ENCODE results near the gene NR3C1. TPM values are rescaled to one million over a fixed set of nuclear protein-coding genes. Genes with fewer than 3 reads are reported as not detected.

The NR3C1 gene
- total RNA-seq, 1 experiment from 2014 or later: 16.0 TPM

DNA sequence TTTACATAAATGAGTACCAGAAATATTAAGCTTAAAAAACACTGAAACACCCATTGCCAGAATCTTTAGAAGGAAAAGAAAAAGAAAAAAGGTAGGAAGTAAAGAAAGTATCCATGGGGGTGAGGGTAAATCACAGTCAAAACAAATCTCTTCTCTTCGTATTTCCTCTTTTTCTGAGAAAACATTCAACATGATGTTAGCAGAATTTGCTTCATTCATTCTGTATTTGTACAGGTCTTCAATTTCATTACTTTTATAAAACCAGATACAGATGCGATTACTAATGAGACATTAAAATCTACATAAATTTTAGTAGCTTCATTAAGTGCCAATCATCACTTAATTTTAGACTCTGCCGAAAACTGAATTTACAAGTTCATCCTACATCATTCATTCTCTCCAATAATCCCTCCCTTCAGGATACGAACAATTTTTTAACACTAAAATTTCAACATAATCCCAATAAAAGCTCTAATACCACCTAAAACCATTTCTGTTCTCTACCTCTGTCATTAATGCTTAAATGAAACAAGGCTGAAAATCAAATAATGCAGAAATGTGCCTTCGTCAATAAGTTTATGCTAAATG, 7.0 kb downstream of the NR3C1 start:
- intact Hi-C loops (cut with micrococcal nuclease): no loop called here
- Histone ChIP-seq H3K4me3 (replicated peaks in 1 of 2; ENCODE audit: low read depth in 1 of 2, low read length in 2 of 2) (no peak overlapping the region), H3K4me1 (ENCODE audit: control insufficient read depth in 1 of 2, insufficient read depth in 2 of 2, low read length in 2 of 2) (no peaks in the 10 kb centered on the region; a peak in 1 of 4 replicates), H4K20me1 (ENCODE audit: insufficient read depth) (no peaks in the 10 kb centered on the region), H3K27me3 (ENCODE audit: insufficient read depth, low read length) (no peaks in the 10 kb centered on the region), H3K4me2 (ENCODE audit: low read length) (no peak overlapping the region), H3K9ac (ENCODE audit: low read length) (no peak overlapping the region), H2AFZ (ENCODE audit: low read depth, low read length, poor library complexity, severe bottlenecking) (no peak overlapping the region), H3K27ac (ENCODE audit: low read depth, low read length) (no peak overlapping the region), H3K79me2 (ENCODE audit: insufficient read depth, low read length) (peaks cover 65% of the 10 kb centered on the region; the same call in 1 of the 2 replicates), H3K9me3 (ENCODE audit: control insufficient read depth in 1 of 2, insufficient read depth in 1 of 2, low read depth in 1 of 2, low read length in 2 of 2) (no peaks in the 10 kb centered on the region), H3K9me2 (ENCODE audit: insufficient read depth) (no peaks in the 10 kb centered on the region), H3K36me3 (ENCODE audit: control insufficient read depth in 1 of 2, insufficient read depth in 2 of 2, low read length in 2 of 2) (peaks cover 0 to 6% of the 10 kb centered on the region in 2 experiments; a peak in 1 of 4 replicates)
- no TSS peak for BruUV-seq (replicated peaks)
- DNase-seq (ENCODE audit: low read depth, low spot score) (no peak), ATAC-seq (no peak)
- ChIA-PET CTCF (no interaction called here), RAD21 (ENCODE audit: low non-redundant PET in 1 of 2, low total read pairs in 2 of 2, uncharacterized antibody in 2 of 2, unreplicated experiment in 2 of 2) (no interaction called here), POLR2A (no interaction called here)
- no peak for TF ChIP-seq JUND (IDR thresholded peaks at IDR 0.05)
- TF ChIP-seq, protein P1, sequence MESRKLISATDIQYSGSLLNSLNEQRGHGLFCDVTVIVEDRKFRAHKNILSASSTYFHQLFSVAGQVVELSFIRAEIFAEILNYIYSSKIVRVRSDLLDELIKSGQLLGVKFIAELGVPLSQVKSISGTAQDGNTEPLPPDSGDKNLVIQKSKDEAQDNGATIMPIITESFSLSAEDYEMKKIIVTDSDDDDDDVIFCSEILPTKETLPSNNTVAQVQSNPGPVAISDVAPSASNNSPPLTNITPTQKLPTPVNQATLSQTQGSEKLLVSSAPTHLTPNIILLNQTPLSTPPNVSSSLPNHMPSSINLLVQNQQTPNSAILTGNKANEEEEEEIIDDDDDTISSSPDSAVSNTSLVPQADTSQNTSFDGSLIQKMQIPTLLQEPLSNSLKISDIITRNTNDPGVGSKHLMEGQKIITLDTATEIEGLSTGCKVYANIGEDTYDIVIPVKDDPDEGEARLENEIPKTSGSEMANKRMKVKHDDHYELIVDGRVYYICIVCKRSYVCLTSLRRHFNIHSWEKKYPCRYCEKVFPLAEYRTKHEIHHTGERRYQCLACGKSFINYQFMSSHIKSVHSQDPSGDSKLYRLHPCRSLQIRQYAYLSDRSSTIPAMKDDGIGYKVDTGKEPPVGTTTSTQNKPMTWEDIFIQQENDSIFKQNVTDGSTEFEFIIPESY (IDR thresholded peaks at IDR 0.05; ENCODE audit: extremely low read depth, insufficient replicate concordance, low read length): no peak
- no peak for TF ChIP-seq POLR2AphosphoS5 (IDR thresholded peaks at IDR 0.05; ENCODE audit: low read depth, low read length)
- TF ChIP-seq, protein P2, sequence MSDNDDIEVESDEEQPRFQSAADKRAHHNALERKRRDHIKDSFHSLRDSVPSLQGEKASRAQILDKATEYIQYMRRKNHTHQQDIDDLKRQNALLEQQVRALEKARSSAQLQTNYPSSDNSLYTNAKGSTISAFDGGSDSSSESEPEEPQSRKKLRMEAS (IDR thresholded peaks at IDR 0.05): no peak

DNA sequence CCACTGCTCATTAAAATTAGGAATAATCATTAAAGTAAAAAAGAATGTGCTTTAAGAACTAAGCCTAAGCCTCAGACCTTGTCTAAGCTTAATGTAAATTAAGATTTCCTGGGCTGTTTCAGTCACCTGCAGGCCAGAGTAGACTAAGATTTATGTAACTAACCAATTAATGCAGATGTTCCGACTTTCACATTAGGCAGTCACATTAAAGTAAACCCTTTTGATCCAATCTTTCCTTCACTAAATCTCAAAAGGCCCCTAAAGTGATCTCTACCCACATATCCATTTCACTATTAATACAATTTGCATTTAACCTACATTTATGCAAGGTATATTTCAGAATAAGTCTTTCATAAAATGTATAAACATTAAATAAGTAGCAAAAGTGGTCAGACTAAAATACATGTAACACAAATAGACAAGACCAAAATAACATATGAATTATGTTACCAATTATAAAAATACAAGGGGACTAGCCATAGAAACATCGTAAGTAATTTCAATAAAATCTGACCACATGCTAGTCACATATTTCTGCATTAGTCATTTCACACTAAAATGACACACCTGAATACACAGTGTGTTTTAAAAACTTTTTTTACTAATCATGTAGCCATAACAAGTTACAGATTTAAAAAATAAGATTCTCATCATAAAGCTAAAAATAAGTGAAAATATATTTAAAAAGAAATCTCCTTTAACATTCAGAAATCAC, 7.7 kb downstream of the NR3C1 start:
- CTCF ChIA-PET: no interaction called here
- POLR2A ChIA-PET: no interaction called here
- no peaks in the 10 kb centered on the region for H3K9me3 ChIP-seq (ENCODE audit: control insufficient read depth in 1 of 2, insufficient read depth in 1 of 2, low read depth in 1 of 2, low read length in 2 of 2)
- ATAC-seq (no peak), DNase-seq (ENCODE audit: low read depth, low spot score) (no peak)
- no peaks in the 10 kb centered on the region; a peak in 1 of 4 replicates for H3K4me1 ChIP-seq (ENCODE audit: control insufficient read depth in 1 of 2, insufficient read depth in 2 of 2, low read length in 2 of 2)
- H3K27me3 ChIP-seq (ENCODE audit: insufficient read depth, low read length): no peaks in the 10 kb centered on the region
- H3K9me2 ChIP-seq (ENCODE audit: insufficient read depth): no peaks in the 10 kb centered on the region
- peaks cover 60% of the 10 kb centered on the region; the same call in 1 of the 2 replicates for H3K79me2 ChIP-seq (ENCODE audit: insufficient read depth, low read length)
- no TSS peak for BruUV-seq (replicated peaks)
- no peak overlapping the region for H3K4me2 ChIP-seq (ENCODE audit: low read length)
- H2AFZ ChIP-seq (ENCODE audit: low read depth, low read length, poor library complexity, severe bottlenecking): no peak overlapping the region
- peaks cover 0 to 6% of the 10 kb centered on the region in 2 experiments; a peak in 1 of 4 replicates for H3K36me3 ChIP-seq (ENCODE audit: control insufficient read depth in 1 of 2, insufficient read depth in 2 of 2, low read length in 2 of 2)
- H4K20me1 ChIP-seq (ENCODE audit: insufficient read depth): no peaks in the 10 kb centered on the region
- RAD21 ChIA-PET (ENCODE audit: low non-redundant PET in 1 of 2, low total read pairs in 2 of 2, uncharacterized antibody in 2 of 2, unreplicated experiment in 2 of 2): no interaction called here
- H3K27ac ChIP-seq (ENCODE audit: low read depth, low read length): no peak overlapping the region
- intact Hi-C loops (cut with micrococcal nuclease): no loop called here
- H3K4me3 ChIP-seq (replicated peaks in 1 of 2; ENCODE audit: low read depth in 1 of 2, low read length in 2 of 2): no peak overlapping the region
- no peak overlapping the region for H3K9ac ChIP-seq (ENCODE audit: low read length)
- no peak for TF ChIP-seq ZFX (IDR thresholded peaks at IDR 0.05)
- TF ChIP-seq, protein P3, sequence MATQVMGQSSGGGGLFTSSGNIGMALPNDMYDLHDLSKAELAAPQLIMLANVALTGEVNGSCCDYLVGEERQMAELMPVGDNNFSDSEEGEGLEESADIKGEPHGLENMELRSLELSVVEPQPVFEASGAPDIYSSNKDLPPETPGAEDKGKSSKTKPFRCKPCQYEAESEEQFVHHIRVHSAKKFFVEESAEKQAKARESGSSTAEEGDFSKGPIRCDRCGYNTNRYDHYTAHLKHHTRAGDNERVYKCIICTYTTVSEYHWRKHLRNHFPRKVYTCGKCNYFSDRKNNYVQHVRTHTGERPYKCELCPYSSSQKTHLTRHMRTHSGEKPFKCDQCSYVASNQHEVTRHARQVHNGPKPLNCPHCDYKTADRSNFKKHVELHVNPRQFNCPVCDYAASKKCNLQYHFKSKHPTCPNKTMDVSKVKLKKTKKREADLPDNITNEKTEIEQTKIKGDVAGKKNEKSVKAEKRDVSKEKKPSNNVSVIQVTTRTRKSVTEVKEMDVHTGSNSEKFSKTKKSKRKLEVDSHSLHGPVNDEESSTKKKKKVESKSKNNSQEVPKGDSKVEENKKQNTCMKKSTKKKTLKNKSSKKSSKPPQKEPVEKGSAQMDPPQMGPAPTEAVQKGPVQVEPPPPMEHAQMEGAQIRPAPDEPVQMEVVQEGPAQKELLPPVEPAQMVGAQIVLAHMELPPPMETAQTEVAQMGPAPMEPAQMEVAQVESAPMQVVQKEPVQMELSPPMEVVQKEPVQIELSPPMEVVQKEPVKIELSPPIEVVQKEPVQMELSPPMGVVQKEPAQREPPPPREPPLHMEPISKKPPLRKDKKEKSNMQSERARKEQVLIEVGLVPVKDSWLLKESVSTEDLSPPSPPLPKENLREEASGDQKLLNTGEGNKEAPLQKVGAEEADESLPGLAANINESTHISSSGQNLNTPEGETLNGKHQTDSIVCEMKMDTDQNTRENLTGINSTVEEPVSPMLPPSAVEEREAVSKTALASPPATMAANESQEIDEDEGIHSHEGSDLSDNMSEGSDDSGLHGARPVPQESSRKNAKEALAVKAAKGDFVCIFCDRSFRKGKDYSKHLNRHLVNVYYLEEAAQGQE (IDR thresholded peaks at IDR 0.05; ENCODE audit: low read depth): no peak
- TF ChIP-seq SRF (IDR thresholded peaks at IDR 0.05; ENCODE audit: low read depth): no peak
- no peak for TF ChIP-seq TCF7L2 (IDR thresholded peaks at IDR 0.05; ENCODE audit: borderline replicate concordance, extremely low read depth, insufficient read depth, insufficient read length)
- TF ChIP-seq, protein P2 (IDR thresholded peaks at IDR 0.05): no peak
- no peak for TF ChIP-seq SP1 (IDR thresholded peaks at IDR 0.05; ENCODE audit: low read depth)
- no peak for TF ChIP-seq POLR2AphosphoS5 (IDR thresholded peaks at IDR 0.05; ENCODE audit: low read depth, low read length)
- TF ChIP-seq FOSL1 (IDR thresholded peaks at IDR 0.05; ENCODE audit: low read depth): no peak
- no peak for TF ChIP-seq CBX3 (IDR thresholded peaks at IDR 0.05; ENCODE audit: low read depth)
- TF ChIP-seq ZNF274 (IDR thresholded peaks at IDR 0.05; ENCODE audit: low read depth, low read length): no peak
- no peak for TF ChIP-seq EZH2phosphoT487 (IDR thresholded peaks at IDR 0.05; ENCODE audit: borderline replicate concordance)

Data from HCT116 (cell line).